Left lung (tissue), 10 donors: ENCODE results near the gene IL4. TPM values are rescaled to one million over a fixed set of nuclear protein-coding genes. Genes with fewer than 3 reads are reported as not detected.
A peak's percentile ranks its signal among the peaks of the same experiment; 100 is the strongest.

Experiments used
- ATAC-seq: fragments of 200-7000 bp; cut with Tn5 transposase; one replicate; pipeline ENCODE4 v1.9.1; 2020; ENCODE audit warnings: moderate library complexity
- DNase-seq, 4 donors: peaks; one replicate each; pipeline ENCODE4 v3.0.0-alpha.2; 2013 to 2020
- H3K27ac ChIP-seq, 2 donors: fragments of 200-600 bp; sonication (generic) in 1 of 2; one replicate each; pipeline versions ENCODE4 v1.5.0 to v1.8.0; 2020 to 2021
- H3K27me3 ChIP-seq, 2 donors: fragments of 200-600 bp; sonication (generic) in 1 of 2; one replicate each; pipeline versions ENCODE4 v1.5.0 to v1.8.0; 2020 to 2021
- H3K36me3 ChIP-seq, 2 donors: fragments of 200-600 bp; sonication (generic) in 1 of 2; one replicate each; pipeline versions ENCODE4 v1.5.0 to v1.8.0; 2020 to 2021
- H3K4me1 ChIP-seq, 2 donors: fragments of 200-600 bp; one replicate each; pipeline ENCODE4 v1.8.0; 2021
- H3K4me3 ChIP-seq, 2 donors: fragments of 200-600 bp; sonication (generic) in 1 of 2; one replicate each; pipeline versions ENCODE4 v1.5.0 to v1.8.0; 2020 to 2021; ENCODE audit warnings: mild to moderate bottlenecking in 1 of 2
- H3K9me3 ChIP-seq, 2 donors: fragments of 200-600 bp; sonication (generic) in 1 of 2; one replicate each; pipeline versions ENCODE4 v1.5.0 to v1.8.0; 2020 to 2021
- CTCF ChIP-seq, 2 donors: fragments of 200-600 bp; sonication (generic) in 1 of 2; IDR thresholded peaks; one replicate each; pipeline versions ENCODE4 v1.5.0 to v1.8.0; 2021; ENCODE audit warnings: antibody characterized with exemption in 2 of 2
- intact Hi-C, 2 donors: fragments of 100-400 bp; cut with DNase I; formaldehyde crosslinking; loops; one replicate each; pipeline versions ENCODE4 v1.11.2 to v1.14.2; 2022
- polyA plus RNA-seq, 6 donors: library from polyadenylated mRNA; unstranded; fragments of 120-200 nt; gene quantifications; one replicate each; pipeline ENCODE4 v1.2.1, GENCODE V29; 2013; ENCODE audit not compliant: insufficient read length in 6 of 6
- total RNA-seq, 2 donors: library from RNA; stranded (reverse); fragmentation: NEBNext Ultra II Directional; extraction: Animal tissue kit (Norgen Biotek cat#: 25700); gene quantifications; one replicate each; pipeline ENCODE4 v1.2.1, GENCODE V29; 2021
- donor health status: DM: no; HTN: yes; CAD: no.
- donor health status: DM: no; HTN: no; CAD: no.

The IL4 gene
- total and polyA plus RNA-seq, 8 donors, result 0.27 to 0.84 (median 0.44) TPM; not detected in 4

GRCh38 chr5:132695956-132696355 is 22.2 kb downstream of the IL4 start:
- no peaks in the 10 kb centered on the region for H3K27me3 ChIP-seq
- no peaks in the 10 kb centered on the region for H3K9me3 ChIP-seq
- DNase-seq (no peak), ATAC-seq (no peak)
- no peak overlapping the region for H3K27ac ChIP-seq
- TF ChIP-seq CTCF (IDR thresholded peaks at IDR 0.05), result no peak
- intact Hi-C loops, result no loop called here
- H3K36me3 ChIP-seq, result no peaks in the 10 kb centered on the region
- no peaks in the 10 kb centered on the region for H3K4me1 ChIP-seq
- no peak overlapping the region for H3K4me3 ChIP-seq

GRCh38 chr5:132704875-132705274 is 31.1 kb downstream of the IL4 start:
- no peak for ATAC-seq
- intact Hi-C loops, result no loop called here
- DNase-seq, result no peak

GRCh38 chr5:132708645-132709044 is 34.9 kb downstream of the IL4 start:
- no peak for TF ChIP-seq CTCF (IDR thresholded peaks at IDR 0.05)
- Histone ChIP-seq H3K27me3 (no peaks in the 10 kb centered on the region), H3K4me3 (no peak overlapping the region), H3K9me3 (no peaks in the 10 kb centered on the region), H3K27ac (no peak overlapping the region), H3K36me3 (no peaks in the 10 kb centered on the region), H3K4me1 (no peaks in the 10 kb centered on the region)
- no peak for DNase-seq
- ATAC-seq, result no peak
- intact Hi-C loops, result no loop called here

More at GRCh38 chr5:132704875-132705274, 31.1 kb downstream of the IL4 start:
- no peak for TF ChIP-seq CTCF (IDR thresholded peaks at IDR 0.05)
- Histone ChIP-seq H3K9me3 (no peaks in the 10 kb centered on the region), H3K27ac (no peak overlapping the region), H3K36me3 (no peaks in the 10 kb centered on the region), H3K4me3 (no peak overlapping the region), H3K4me1 (no peaks in the 10 kb centered on the region), H3K27me3 (no peaks in the 10 kb centered on the region)

- H3K36me3 ChIP-seq, result no peaks in the 10 kb centered on the region
- DNase-seq (peak in 1 of 4 donors; percentile 10), ATAC-seq (no peak)
- no peaks in the 10 kb centered on the region for H3K9me3 ChIP-seq
- intact Hi-C loops, result no loop called here
- H3K27me3 ChIP-seq, result no peaks in the 10 kb centered on the region
- peak in 1 of 2 donors; percentile 23 for TF ChIP-seq CTCF (IDR thresholded peaks at IDR 0.05)
- H3K4me1 ChIP-seq, result no peaks in the 10 kb centered on the region
- no peak overlapping the region for H3K4me3 ChIP-seq
- H3K27ac ChIP-seq, result no peak overlapping the region
Observed at GRCh38 chr5:132714456-132715307, 40.9 kb downstream of the IL4 start.

- Histone ChIP-seq H3K4me1 (no peaks in the 10 kb centered on the region), H3K27ac (no peak overlapping the region), H3K4me3 (no peak overlapping the region), H3K9me3 (no peaks in the 10 kb centered on the region), H3K36me3 (no peaks in the 10 kb centered on the region), H3K27me3 (no peaks in the 10 kb centered on the region)
- intact Hi-C loops, result no loop called here
- DNase-seq (no peak), ATAC-seq (no peak)
- TF ChIP-seq CTCF (IDR thresholded peaks at IDR 0.05), result no peak
Observed at GRCh38 chr5:132718544-132719312, 44.9 kb downstream of the IL4 start.
